Astrocyte (in vitro differentiated cells and primary cell): ENCODE measurements around the gene GFRA4. TPM values are rescaled to one million over a fixed set of nuclear protein-coding genes. Genes with fewer than 3 reads are reported as not detected.

Source experiments
- DNase-seq: peaks from one replicate; pipeline ENCODE4 v3.0.0-alpha.2; 2010; ENCODE audit warnings: low read depth
- FAIRE-seq: peaks from 2 replicates; lab custom pipeline; 2011; peaks lifted over from hg19 to GRCh38; lab: Jason Lieb, UNC
- H2AFZ ChIP-seq: 2 replicates; pipeline ENCODE4 v1.6.0; 2012; ENCODE audit warnings: low read depth, low read length, inconsistent platforms
- H3K27ac ChIP-seq: 2 replicates; pipeline ENCODE4 v1.5.1; 2011; ENCODE audit warnings: low read depth, low read length, inconsistent platforms
- H3K27me3 ChIP-seq: 2 replicates; pipeline ENCODE4 v1.6.0; 2011; ENCODE audit warnings: low read length, inconsistent platforms; ENCODE audit not compliant: insufficient read depth
- H3K36me3 ChIP-seq: 2 replicates; pipeline ENCODE4 v1.5.1; 2011; ENCODE audit warnings: low read length, inconsistent platforms; ENCODE audit not compliant: insufficient read depth
- H3K4me1 ChIP-seq: 2 replicates; pipeline ENCODE4 v1.5.1; 2011; ENCODE audit warnings: low read length, inconsistent platforms; ENCODE audit not compliant: insufficient read depth
- H3K4me2 ChIP-seq: 2 replicates; pipeline ENCODE4 v1.6.0; 2012; ENCODE audit warnings: low read length, inconsistent platforms
- H3K4me3 ChIP-seq: 2 replicates; pipeline ENCODE4 v1.5.1; 2011; ENCODE audit warnings: low read depth, mild to moderate bottlenecking, low read length, inconsistent platforms; ENCODE audit not compliant: insufficient read depth
- H3K79me2 ChIP-seq: 2 replicates; pipeline ENCODE4 v1.6.0; 2012; ENCODE audit warnings: mild to moderate bottlenecking, low read length, inconsistent platforms; ENCODE audit not compliant: insufficient read depth
- H3K9ac ChIP-seq: 2 replicates; pipeline ENCODE4 v1.6.0; 2012; ENCODE audit warnings: mild to moderate bottlenecking, low read length, inconsistent platforms
- H3K9me3 ChIP-seq: 2 replicates; pipeline ENCODE4 v1.5.1; 2012; ENCODE audit warnings: low read depth, mild to moderate bottlenecking, low read length, inconsistent platforms; ENCODE audit not compliant: insufficient read depth
- H4K20me1 ChIP-seq: 2 replicates; pipeline ENCODE4 v1.6.0; 2012; ENCODE audit warnings: low read length, inconsistent platforms; ENCODE audit not compliant: insufficient read depth
- H3K27ac Mint-ChIP-seq: one replicate; pipeline ENCODE4 v1.8.0; 2021; ENCODE audit warnings: mild to moderate bottlenecking, mixed read lengths; ENCODE audit not compliant: unreplicated experiment
- H3K27me3 Mint-ChIP-seq: one replicate; pipeline ENCODE4 v1.8.0; 2021; ENCODE audit warnings: low read depth, mixed read lengths; ENCODE audit not compliant: unreplicated experiment
- H3K36me3 Mint-ChIP-seq: one replicate; pipeline ENCODE4 v1.8.0; 2021; ENCODE audit warnings: low read depth, mixed read lengths; ENCODE audit not compliant: unreplicated experiment
- H3K4me1 Mint-ChIP-seq: one replicate; pipeline ENCODE4 v1.8.0; 2021; ENCODE audit warnings: low read depth, mixed read lengths; ENCODE audit not compliant: unreplicated experiment
- H3K4me3 Mint-ChIP-seq: one replicate; pipeline ENCODE4 v1.8.0; 2021; ENCODE audit warnings: mild to moderate bottlenecking, moderate library complexity, mixed read lengths; ENCODE audit not compliant: unreplicated experiment
- H3K9me3 Mint-ChIP-seq: one replicate; pipeline ENCODE4 v1.8.0; 2021; ENCODE audit warnings: mild to moderate bottlenecking, mixed read lengths; ENCODE audit not compliant: unreplicated experiment
- EZH2 ChIP-seq: IDR thresholded peaks from 2 replicates; pipeline ENCODE4 v1.6.1; 2012; ENCODE audit warnings: mild to moderate bottlenecking, low read length, inconsistent platforms; ENCODE audit not compliant: insufficient read depth
- total RNA-seq: library from RNA; stranded (reverse); gene quantifications from 2 replicates; pipeline ENCODE4 v1.2.1, GENCODE V29; 2021
- TF ChIP-seq, protein P1 (sequence below): IDR thresholded peaks from 2 replicates; pipeline ENCODE4 v1.5.1; 2011; ENCODE audit warnings: low read depth, mild to moderate bottlenecking, inconsistent platforms, low read length, moderate library complexity; ENCODE audit not compliant: insufficient read depth

Gene GFRA4
- total RNA-seq, 1 donor from 2014 or later: not detected

DNA sequence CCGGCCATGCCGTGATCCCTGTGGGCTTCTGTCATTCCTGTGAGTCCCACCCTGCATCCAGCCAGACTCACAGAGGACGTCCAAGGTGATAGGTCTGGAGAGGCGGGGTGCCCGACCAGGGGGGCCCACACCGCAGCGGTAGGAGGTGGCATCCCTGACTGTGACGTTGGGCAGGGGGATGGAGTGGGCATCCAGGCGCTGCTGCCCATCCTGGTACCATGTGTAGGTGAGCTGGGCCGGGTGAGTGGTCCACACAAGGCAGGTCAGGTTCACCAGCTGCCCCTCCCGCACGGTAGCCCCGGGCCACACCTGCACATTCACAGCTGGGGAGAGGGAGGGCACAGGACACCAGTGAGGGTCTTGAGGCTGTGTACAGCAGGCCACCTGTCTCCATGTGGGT lies 30.2 kb upstream of the GFRA4 start:
- Histone ChIP-seq H3K36me3 (no peaks in the 10 kb centered on the region), H4K20me1 (no peaks in the 10 kb centered on the region), H3K9me3 (no peaks in the 10 kb centered on the region), H2AFZ (no peak overlapping the region), H3K79me2 (no peaks in the 10 kb centered on the region), H3K4me3 (no peak overlapping the region), H3K27ac (no peak overlapping the region), H3K4me1 (no peaks in the 10 kb centered on the region), H3K9ac (no peak overlapping the region), H3K27me3 (no peaks in the 10 kb centered on the region), H3K4me2 (no peak overlapping the region)
- FAIRE-seq: no peak
- Mint-ChIP-seq H3K27me3 (peaks cover 24% of the 10 kb centered on the region), H3K27ac (no peak overlapping the region), H3K4me1 (no peaks in the 10 kb centered on the region), H3K9me3 (peaks cover 2% of the 10 kb centered on the region), H3K4me3 (no peak overlapping the region), H3K36me3 (no peaks in the 10 kb centered on the region)
- no peak for DNase-seq
- TF ChIP-seq, protein P1, sequence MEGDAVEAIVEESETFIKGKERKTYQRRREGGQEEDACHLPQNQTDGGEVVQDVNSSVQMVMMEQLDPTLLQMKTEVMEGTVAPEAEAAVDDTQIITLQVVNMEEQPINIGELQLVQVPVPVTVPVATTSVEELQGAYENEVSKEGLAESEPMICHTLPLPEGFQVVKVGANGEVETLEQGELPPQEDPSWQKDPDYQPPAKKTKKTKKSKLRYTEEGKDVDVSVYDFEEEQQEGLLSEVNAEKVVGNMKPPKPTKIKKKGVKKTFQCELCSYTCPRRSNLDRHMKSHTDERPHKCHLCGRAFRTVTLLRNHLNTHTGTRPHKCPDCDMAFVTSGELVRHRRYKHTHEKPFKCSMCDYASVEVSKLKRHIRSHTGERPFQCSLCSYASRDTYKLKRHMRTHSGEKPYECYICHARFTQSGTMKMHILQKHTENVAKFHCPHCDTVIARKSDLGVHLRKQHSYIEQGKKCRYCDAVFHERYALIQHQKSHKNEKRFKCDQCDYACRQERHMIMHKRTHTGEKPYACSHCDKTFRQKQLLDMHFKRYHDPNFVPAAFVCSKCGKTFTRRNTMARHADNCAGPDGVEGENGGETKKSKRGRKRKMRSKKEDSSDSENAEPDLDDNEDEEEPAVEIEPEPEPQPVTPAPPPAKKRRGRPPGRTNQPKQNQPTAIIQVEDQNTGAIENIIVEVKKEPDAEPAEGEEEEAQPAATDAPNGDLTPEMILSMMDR: no peak
- no peak for TF ChIP-seq EZH2

DNA sequence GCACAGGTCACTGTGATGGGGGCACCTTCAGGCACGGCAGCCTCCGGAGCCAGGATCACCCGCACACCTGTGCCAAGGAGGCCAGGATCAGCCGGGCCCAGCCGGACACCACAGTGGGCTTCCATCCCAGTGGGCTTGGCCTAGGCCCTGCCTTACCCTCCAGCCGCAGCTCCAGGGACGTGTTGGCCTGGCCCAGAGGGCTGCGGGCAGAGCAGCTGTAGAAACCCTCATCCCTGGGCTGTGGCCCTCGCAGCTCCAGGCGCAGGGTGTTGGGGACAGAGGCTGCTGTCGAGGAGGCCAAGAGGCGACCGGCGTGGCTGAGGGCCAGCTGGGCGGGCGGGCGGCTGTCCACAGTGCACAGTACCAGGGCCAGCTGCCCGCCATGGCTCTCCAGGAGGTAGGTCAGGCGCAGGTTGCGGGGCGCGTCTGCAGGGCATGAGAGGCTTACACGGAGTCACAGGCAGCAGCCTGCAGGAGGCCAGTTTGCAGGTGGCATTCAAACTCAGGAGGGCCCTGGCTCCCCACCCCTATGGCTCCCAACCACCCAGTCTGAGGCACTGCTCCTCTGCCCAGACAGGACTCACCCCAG lies 29.6 kb upstream of the GFRA4 start:
- H3K36me3 ChIP-seq: no peaks in the 10 kb centered on the region
- no peaks in the 10 kb centered on the region for H3K27me3 ChIP-seq
- H3K4me3 Mint-ChIP-seq: no peak overlapping the region
- H3K79me2 ChIP-seq: no peaks in the 10 kb centered on the region
- H3K27ac Mint-ChIP-seq: no peak overlapping the region
- no peak overlapping the region for H3K27ac ChIP-seq
- no peak for FAIRE-seq
- H3K27me3 Mint-ChIP-seq: peaks cover 23% of the 10 kb centered on the region
- H3K9me3 ChIP-seq: no peaks in the 10 kb centered on the region
- H3K4me1 Mint-ChIP-seq: no peaks in the 10 kb centered on the region
- H3K9me3 Mint-ChIP-seq: peaks cover 2% of the 10 kb centered on the region
- no peak for DNase-seq
- no peaks in the 10 kb centered on the region for H3K36me3 Mint-ChIP-seq
- H3K4me1 ChIP-seq: no peaks in the 10 kb centered on the region
- H3K4me2 ChIP-seq: no peak overlapping the region
- H3K9ac ChIP-seq: no peak overlapping the region
- H3K4me3 ChIP-seq: no peak overlapping the region
- H2AFZ ChIP-seq: no peak overlapping the region
- no peaks in the 10 kb centered on the region for H4K20me1 ChIP-seq
- TF ChIP-seq, protein P1: no peak
- TF ChIP-seq EZH2: no peak

DNA sequence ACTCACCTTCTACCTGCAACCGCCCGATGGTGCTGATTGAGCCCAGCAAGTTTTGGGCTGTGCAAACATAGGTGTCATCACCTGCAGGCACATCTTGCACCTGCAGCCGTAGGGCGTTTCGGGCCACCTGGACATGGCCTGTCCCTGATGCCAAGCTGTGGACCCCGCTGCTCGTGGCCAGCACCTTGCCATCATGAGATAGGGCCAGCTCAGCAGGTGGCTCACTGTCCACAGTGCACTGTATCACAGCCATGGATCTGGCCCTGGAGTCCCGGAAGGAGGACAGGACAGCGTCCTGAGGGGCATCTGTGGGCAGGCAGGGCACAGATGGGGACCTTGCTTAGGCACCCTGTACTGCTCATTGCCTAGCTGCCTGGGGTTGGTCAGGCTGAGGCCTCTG lies 28.7 kb upstream of the GFRA4 start:
- Histone ChIP-seq H3K4me3 (no peak overlapping the region), H3K27ac (no peak overlapping the region), H3K4me2 (no peak overlapping the region), H3K79me2 (no peaks in the 10 kb centered on the region), H2AFZ (no peak overlapping the region), H3K27me3 (no peaks in the 10 kb centered on the region), H3K9me3 (no peaks in the 10 kb centered on the region), H3K36me3 (no peaks in the 10 kb centered on the region), H3K9ac (no peak overlapping the region), H4K20me1 (no peaks in the 10 kb centered on the region), H3K4me1 (peaks cover 6% of the 10 kb centered on the region)
- no peak overlapping the region for H3K4me3 Mint-ChIP-seq
- H3K27ac Mint-ChIP-seq: no peak overlapping the region
- peaks cover 22% of the 10 kb centered on the region for H3K27me3 Mint-ChIP-seq
- DNase-seq (no peak), FAIRE-seq (no peak)
- peaks cover 4% of the 10 kb centered on the region for H3K4me1 Mint-ChIP-seq
- TF ChIP-seq, protein P1: no peak
- no peak for TF ChIP-seq EZH2
- peaks cover 2% of the 10 kb centered on the region for H3K9me3 Mint-ChIP-seq
- no peaks in the 10 kb centered on the region for H3K36me3 Mint-ChIP-seq
